C1 segment of cervical spinal cord (tissue), 14 donors: Measurements from ENCODE around the gene CAPN12.
"Not testable (repeated sequence)": the region's sequence is repeated elsewhere in the genome, so short reads cannot be mapped to it uniquely, and the experiment has no call there.

Experiments used
- DNase-seq, 14 donors: peaks; one replicate each; lab custom pipeline; 2025; lab: John Stamatoyannopoulos, UW

The CAPN12 gene

GRCh38 chr19:38744298-38744681, at the start of gene CAPN12:
CAPN12 (minus strand) TSS chr19:38744474; CDS start chr19:38744165, 309 bp downstream.
- DNase-seq: no peak

- no peak for DNase-seq
Measured at GRCh38 chr19:38793671-38794070, 49.4 kb upstream of the CAPN12 start.

GRCh38 chr19:38793177-38793576, 48.9 kb upstream of the CAPN12 start:
- DNase-seq: no peak

GRCh38 chr19:38792250-38793111, 48.2 kb upstream of the CAPN12 start:
- peak in 1 of 14 donors; percentile 0 for DNase-seq

GRCh38 chr19:38791451-38792064, 47.3 kb upstream of the CAPN12 start:
- not testable (repeated sequence) for DNase-seq

- not testable (repeated sequence) for DNase-seq
Measured at GRCh38 chr19:38790507-38791403, 46.5 kb upstream of the CAPN12 start.

- DNase-seq: no peak
Measured at GRCh38 chr19:38788478-38789243, 44.4 kb upstream of the CAPN12 start, which contains the start of gene LGALS7B. LGALS7B (plus strand) TSS chr19:38789200; CDS start chr19:38789227, 27 bp downstream.

GRCh38 chr19:38786572-38787265, 42.4 kb upstream of the CAPN12 start:
- DNase-seq: no peak

GRCh38 chr19:38786061-38786460, 41.8 kb upstream of the CAPN12 start:
- not testable (repeated sequence) for DNase-seq

GRCh38 chr19:38785187-38785699, 41.0 kb upstream of the CAPN12 start:
- DNase-seq: no peak

- DNase-seq: no peak
Measured at GRCh38 chr19:38784224-38784623, 40.0 kb upstream of the CAPN12 start.

GRCh38 chr19:38782212-38782611, 37.9 kb upstream of the CAPN12 start:
- not testable (repeated sequence) for DNase-seq

- DNase-seq: no peak
Measured at GRCh38 chr19:38781058-38781457, 36.8 kb upstream of the CAPN12 start.

- DNase-seq: no peak
Measured at GRCh38 chr19:38780443-38780842, 36.2 kb upstream of the CAPN12 start.

- no peak for DNase-seq
Measured at GRCh38 chr19:38778733-38779132, 34.5 kb upstream of the CAPN12 start.

- DNase-seq: no peak
Measured at GRCh38 chr19:38774181-38774950, 30.1 kb upstream of the CAPN12 start.

GRCh38 chr19:38773469-38774177, 29.3 kb upstream of the CAPN12 start, which contains the start of gene LGALS7:
LGALS7 (minus strand) TSS chr19:38773517; CDS start chr19:38773492, 25 bp downstream.
- DNase-seq: no peak

- not testable (repeated sequence) for DNase-seq
Measured at GRCh38 chr19:38771569-38771968, 27.3 kb upstream of the CAPN12 start.

GRCh38 chr19:38770949-38771275, 26.6 kb upstream of the CAPN12 start:
- not testable (repeated sequence) for DNase-seq
